Mesothelial cell of epicardium (in vitro differentiated cells): Measurements from ENCODE around the gene CRYBB1. TPM values are rescaled to one million over a fixed set of nuclear protein-coding genes. Genes with fewer than 3 reads are reported as not detected.

Experiments used
- DNase-seq, 2 experiments: peaks; one replicate each; pipeline ENCODE4 v3.0.0; 2021; ENCODE audit warnings: low spot score in 2 of 2; ENCODE audit not compliant: unreplicated experiment in 2 of 2
- H3K27ac Mint-ChIP-seq: 2 replicates; pipeline ENCODE4 v1.8.0; 2021; ENCODE audit warnings: mixed read lengths
- H3K27me3 Mint-ChIP-seq: 2 replicates; pipeline ENCODE4 v1.8.0; 2021; ENCODE audit warnings: low read depth, mixed read lengths
- H3K36me3 Mint-ChIP-seq: 2 replicates; pipeline ENCODE4 v1.8.0; 2021; ENCODE audit warnings: mixed read lengths
- H3K4me1 Mint-ChIP-seq: 2 replicates; pipeline ENCODE4 v1.8.0; 2021; ENCODE audit warnings: mixed read lengths
- H3K4me3 Mint-ChIP-seq: 2 replicates; pipeline ENCODE4 v1.8.0; 2021; ENCODE audit warnings: mild to moderate bottlenecking, moderate library complexity, mixed read lengths
- H3K9me3 Mint-ChIP-seq: 2 replicates; pipeline ENCODE4 v1.8.0; 2021; ENCODE audit warnings: mixed read lengths
- total RNA-seq: library from RNA; stranded (reverse); gene quantifications from 3 replicates; pipeline ENCODE4 v1.2.1, GENCODE V29; 2021
- TF ChIP-seq, protein P1 (sequence below): fragments of 200-600 bp; sonication (generic); IDR thresholded peaks from one replicate; pipeline ENCODE4 v1.5.0; 2021; ENCODE audit warnings: antibody characterized with exemption; ENCODE audit not compliant: unreplicated experiment

Gene CRYBB1
- total RNA-seq, 1 donor from 2014 or later: not detected

DNA sequence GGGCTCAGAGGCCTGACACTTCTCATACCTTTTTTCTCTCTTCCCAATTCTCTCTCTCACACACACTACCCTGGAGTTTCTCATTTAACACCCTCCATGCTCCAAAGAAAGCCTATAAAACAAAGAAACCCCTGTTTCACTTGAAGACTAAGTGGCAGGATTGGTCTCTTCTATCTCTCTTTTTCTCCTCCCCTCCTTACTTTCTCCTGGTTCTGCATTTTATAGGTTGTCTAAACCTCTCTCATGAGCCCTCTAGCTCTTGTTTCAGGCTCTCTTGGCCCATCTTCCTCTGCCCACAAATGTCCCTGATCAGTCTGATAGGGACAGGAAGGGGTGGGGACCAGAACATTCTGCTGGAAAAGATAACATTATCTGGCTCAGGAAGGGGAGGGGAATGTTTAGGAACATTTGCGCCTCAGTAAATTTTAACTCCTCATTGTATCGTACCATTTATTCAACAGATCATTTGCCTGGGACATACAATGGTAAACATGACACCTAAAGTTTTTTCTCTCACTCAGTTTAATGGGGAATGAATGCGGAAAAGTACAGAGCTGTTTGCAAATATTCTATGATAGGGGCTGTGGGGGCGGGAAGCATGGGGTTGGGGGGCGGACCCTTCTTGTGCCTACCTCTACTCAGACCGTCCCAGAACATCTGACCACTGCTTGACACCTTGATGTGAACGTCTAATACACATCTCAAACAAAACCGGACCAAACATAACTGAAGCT is 14.8 kb upstream of the CRYBB1 start:
- Mint-ChIP-seq H3K27me3 (peaks cover 5% of the 10 kb centered on the region), H3K4me1 (peaks cover 3% of the 10 kb centered on the region), H3K9me3 (peaks cover 8% of the 10 kb centered on the region), H3K27ac (no peak overlapping the region), H3K36me3 (no peaks in the 10 kb centered on the region), H3K4me3 (no peak overlapping the region)
- no peak for DNase-seq
- TF ChIP-seq, protein P1, sequence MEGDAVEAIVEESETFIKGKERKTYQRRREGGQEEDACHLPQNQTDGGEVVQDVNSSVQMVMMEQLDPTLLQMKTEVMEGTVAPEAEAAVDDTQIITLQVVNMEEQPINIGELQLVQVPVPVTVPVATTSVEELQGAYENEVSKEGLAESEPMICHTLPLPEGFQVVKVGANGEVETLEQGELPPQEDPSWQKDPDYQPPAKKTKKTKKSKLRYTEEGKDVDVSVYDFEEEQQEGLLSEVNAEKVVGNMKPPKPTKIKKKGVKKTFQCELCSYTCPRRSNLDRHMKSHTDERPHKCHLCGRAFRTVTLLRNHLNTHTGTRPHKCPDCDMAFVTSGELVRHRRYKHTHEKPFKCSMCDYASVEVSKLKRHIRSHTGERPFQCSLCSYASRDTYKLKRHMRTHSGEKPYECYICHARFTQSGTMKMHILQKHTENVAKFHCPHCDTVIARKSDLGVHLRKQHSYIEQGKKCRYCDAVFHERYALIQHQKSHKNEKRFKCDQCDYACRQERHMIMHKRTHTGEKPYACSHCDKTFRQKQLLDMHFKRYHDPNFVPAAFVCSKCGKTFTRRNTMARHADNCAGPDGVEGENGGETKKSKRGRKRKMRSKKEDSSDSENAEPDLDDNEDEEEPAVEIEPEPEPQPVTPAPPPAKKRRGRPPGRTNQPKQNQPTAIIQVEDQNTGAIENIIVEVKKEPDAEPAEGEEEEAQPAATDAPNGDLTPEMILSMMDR: no peak

GRCh38 chr22:26631282-26631681 is 13.5 kb upstream of the CRYBB1 start:
- H3K4me1 Mint-ChIP-seq: peaks cover 3% of the 10 kb centered on the region
- H3K9me3 Mint-ChIP-seq: peaks cover 8% of the 10 kb centered on the region
- no peak overlapping the region for H3K4me3 Mint-ChIP-seq
- no peak overlapping the region for H3K27ac Mint-ChIP-seq
- TF ChIP-seq, protein P1: no peak
- no peaks in the 10 kb centered on the region for H3K36me3 Mint-ChIP-seq
- no peak for DNase-seq
- H3K27me3 Mint-ChIP-seq: peaks cover 5% of the 10 kb centered on the region

DNA sequence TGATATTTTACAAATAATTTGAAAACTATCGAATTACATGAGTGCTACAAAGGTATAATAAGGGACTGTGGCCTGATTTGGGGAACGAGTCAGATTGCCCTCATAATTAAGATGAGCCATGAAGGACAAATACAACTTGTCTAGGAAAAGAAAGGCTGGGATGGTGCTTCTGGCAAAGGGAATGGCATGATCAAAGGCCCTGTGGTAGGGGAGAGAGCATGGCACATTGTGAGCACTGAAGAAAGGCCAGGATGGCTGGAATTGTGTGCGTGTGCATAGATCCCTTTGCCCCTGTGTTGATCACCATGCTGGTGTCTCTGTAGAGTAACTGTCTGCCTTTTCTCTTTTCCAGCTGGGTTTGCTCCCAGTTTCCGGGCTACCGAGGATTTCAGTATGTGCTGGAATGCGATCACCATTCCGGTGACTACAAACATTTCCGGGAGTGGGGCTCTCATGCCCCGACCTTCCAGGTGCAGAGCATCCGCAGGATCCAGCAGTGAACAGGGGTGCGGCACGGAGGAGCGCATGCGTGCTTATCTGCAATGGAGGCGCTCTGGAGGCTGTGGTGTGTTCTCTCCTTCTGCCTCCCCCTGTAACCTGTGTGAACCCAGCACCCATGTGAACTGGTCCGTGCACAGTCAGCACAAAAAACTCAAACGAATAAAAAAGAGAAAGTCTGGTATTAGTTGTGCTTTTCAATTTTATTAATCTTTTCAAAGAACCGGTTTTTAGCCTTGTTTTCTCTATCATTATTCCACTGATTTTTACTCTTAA is 12.3 kb upstream of the CRYBB1 start:
- H3K4me1 Mint-ChIP-seq: peaks cover 3% of the 10 kb centered on the region
- H3K4me3 Mint-ChIP-seq: no peak overlapping the region
- no peak for DNase-seq
- H3K27ac Mint-ChIP-seq: no peak overlapping the region
- no peaks in the 10 kb centered on the region for H3K36me3 Mint-ChIP-seq
- peaks cover 5% of the 10 kb centered on the region for H3K27me3 Mint-ChIP-seq
- TF ChIP-seq, protein P1: no peak
- peaks cover 8% of the 10 kb centered on the region for H3K9me3 Mint-ChIP-seq

DNA sequence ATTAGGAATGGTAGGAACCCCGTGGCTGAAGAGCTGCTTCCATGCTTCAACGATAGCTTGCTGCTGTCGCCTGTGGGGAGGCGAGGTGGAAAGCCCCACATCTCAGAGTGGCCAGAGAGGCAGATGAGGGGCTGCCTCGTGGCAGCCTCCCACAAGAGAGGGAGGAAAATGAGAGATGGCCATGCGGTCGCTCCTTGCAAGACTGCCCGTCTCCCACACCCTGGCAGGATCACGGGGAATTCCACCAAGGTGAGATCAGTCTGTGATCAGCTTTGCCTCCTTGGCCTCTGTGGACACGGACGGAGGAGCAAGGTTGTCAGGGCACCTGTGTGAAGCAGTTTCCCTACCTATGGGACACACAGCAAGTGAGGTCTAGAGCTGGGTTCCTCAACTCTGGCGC is 7.0 kb upstream of the CRYBB1 start:
- Mint-ChIP-seq H3K4me3 (no peak overlapping the region), H3K27me3 (peaks cover 8% of the 10 kb centered on the region), H3K9me3 (no peaks in the 10 kb centered on the region)

GRCh38 chr22:26623984-26624383 is 6.2 kb upstream of the CRYBB1 start:
- Mint-ChIP-seq H3K36me3 (no peaks in the 10 kb centered on the region), H3K27ac (no peak overlapping the region), H3K9me3 (no peaks in the 10 kb centered on the region), H3K27me3 (peaks cover 8% of the 10 kb centered on the region), H3K4me3 (no peak overlapping the region), H3K4me1 (peaks cover 2% of the 10 kb centered on the region)
- TF ChIP-seq, protein P1: no peak
- DNase-seq: no peak

More for the DNA sequence above, 7.0 kb upstream of the CRYBB1 start:
- DNase-seq: no peak
- TF ChIP-seq, protein P1: no peak
- no peaks in the 10 kb centered on the region for H3K36me3 Mint-ChIP-seq
- H3K4me1 Mint-ChIP-seq: peaks cover 1% of the 10 kb centered on the region
- H3K27ac Mint-ChIP-seq: no peak overlapping the region
